ENCODE measurements around the gene SEPTIN12.

SEPTIN12 gene

DNA sequence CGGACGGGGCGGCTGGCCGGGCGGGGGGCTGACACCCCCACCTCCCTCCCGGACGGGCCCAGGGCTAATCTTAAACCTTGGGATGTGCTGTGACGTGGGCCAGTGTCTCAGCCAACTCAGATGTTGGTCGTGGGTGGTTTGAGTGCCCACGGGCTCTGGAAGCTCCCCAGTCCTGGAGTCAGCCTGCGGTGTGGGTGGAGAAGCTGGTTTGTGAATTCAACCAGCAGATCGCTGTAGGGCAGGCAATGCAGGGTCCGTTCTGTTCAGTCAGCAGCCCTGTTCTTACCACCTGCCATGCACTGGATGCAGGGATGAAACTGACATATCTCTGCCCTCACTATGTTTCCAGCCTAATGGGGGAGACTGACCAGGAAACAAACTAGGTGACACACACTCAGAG, 13.1 kb downstream of the SEPTIN12 start:
- TF ChIP-seq, protein P1, sequence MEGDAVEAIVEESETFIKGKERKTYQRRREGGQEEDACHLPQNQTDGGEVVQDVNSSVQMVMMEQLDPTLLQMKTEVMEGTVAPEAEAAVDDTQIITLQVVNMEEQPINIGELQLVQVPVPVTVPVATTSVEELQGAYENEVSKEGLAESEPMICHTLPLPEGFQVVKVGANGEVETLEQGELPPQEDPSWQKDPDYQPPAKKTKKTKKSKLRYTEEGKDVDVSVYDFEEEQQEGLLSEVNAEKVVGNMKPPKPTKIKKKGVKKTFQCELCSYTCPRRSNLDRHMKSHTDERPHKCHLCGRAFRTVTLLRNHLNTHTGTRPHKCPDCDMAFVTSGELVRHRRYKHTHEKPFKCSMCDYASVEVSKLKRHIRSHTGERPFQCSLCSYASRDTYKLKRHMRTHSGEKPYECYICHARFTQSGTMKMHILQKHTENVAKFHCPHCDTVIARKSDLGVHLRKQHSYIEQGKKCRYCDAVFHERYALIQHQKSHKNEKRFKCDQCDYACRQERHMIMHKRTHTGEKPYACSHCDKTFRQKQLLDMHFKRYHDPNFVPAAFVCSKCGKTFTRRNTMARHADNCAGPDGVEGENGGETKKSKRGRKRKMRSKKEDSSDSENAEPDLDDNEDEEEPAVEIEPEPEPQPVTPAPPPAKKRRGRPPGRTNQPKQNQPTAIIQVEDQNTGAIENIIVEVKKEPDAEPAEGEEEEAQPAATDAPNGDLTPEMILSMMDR (conservative IDR thresholded peaks at IDR 0.05; ENCODE audit: low read depth, low read length) = no peak
- H3K4me3 ChIP-seq (ENCODE audit: low read depth, low read length) = no peak overlapping the region
- DNase-seq (ENCODE audit: low read depth) = no peak

DNA sequence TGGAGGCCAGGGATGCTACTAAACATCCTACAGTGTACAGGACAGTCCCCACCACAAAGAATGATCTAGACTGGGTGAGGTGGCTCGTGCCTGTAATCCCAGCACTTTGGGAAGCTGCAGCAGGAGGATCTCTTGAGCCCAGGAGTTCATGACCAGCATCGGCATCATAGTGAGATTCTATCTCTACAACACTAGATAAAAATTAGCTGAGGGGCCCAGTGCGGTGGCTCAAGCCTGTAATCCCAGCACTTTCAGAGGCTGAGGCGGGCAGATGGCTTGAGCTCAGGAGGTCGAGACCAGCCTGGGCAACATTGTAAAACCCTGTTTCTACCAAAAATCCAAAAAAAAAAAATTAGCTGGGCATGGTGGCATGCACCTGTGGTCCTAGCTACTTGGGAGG, 15.8 kb downstream of the SEPTIN12 start:
- TF ChIP-seq, protein P1 (conservative IDR thresholded peaks at IDR 0.05; ENCODE audit: low read depth, low read length) = no peak
- no peak for DNase-seq (ENCODE audit: low read depth)
- no peak overlapping the region for H3K4me3 ChIP-seq (ENCODE audit: low read depth, low read length)

DNA sequence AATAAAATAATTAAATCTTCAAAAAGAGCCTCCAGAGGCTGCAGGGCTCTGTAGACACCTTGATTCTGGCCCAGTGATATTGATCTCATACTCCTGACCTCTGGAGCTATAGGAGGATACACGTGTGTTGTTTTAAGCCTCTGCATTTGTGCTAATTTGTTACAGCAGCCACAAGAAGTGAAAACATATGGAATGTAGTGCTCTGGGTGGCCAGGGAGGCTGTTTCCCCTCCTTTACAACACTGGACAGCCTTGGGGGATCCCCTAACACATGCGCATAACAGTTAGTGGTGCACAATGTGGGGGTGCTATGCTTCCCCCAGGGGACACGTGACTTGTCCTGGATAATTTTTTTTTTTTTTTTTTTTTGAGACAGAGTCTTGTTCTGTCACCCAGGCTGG, 16.5 kb downstream of the SEPTIN12 start:
- DNase-seq (ENCODE audit: low read depth) = no peak
- TF ChIP-seq, protein P1 (conservative IDR thresholded peaks at IDR 0.05; ENCODE audit: low read depth, low read length) = no peak
- H3K4me3 ChIP-seq (ENCODE audit: low read depth, low read length) = no peak overlapping the region

DNA sequence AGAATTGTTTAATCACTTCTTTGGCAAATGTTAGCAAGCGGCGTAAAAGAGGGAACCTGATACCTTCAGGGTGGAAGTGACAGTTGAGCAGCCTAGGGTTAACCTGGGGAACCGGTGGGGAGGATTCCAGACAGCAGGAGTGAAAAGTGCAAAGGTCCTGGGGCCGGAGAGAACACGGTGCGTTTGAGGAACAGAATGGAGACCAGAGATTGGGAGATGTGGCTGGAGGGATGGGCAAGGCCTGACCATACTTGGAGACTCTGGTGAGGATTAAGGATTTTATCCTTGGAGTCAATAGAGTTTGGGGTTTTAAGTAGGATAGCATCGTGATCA, 18.9 kb downstream of the SEPTIN12 start:
- TF ChIP-seq, protein P1 (conservative IDR thresholded peaks at IDR 0.05; ENCODE audit: low read depth, low read length) = no peak
- no peak overlapping the region for H3K4me3 ChIP-seq (ENCODE audit: low read depth, low read length)
- DNase-seq (ENCODE audit: low read depth) = no peak

DNA sequence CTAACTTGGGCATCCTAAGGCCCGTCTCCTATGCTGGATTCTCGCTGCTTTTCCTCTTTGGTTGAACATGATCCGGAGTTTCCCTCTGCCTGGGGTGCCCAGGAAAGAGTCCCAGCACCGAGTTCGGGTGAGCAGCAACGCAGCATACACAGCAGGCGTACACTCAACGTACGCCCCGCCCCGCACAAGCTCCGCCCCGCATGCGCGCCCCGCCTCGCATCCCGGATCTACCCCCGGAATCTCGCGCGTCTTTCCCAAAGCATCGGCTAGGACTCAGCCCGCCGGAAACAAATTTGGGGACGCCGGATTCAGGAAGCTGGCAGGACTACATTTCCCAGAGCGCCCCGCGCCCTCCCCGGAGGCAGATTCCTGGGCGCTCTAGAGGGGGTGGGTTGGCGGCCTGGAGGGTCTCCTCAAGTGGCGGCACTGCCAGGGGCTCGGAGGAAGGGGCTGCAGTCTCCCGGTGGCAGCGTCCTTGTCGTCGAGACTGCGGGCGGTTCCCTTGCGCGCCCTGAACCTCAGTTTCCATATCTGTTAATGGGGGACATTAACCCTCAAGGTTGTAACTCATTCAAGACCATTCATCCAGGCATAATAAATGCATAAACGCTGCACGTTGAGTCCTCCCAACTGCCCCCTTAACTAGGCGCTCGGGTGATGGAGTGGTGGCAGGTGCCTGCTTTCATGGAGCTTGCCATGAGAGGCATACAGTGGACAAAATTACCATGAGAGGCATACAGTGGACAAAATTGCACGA, 19.4 kb downstream of the SEPTIN12 start:
- peak overlapping the region; percentile 67 for H3K4me3 ChIP-seq (ENCODE audit: low read depth, low read length)
- DNase-seq (ENCODE audit: low read depth) = peak; percentile 97
- TF ChIP-seq, protein P1 (conservative IDR thresholded peaks at IDR 0.05; ENCODE audit: low read depth, low read length) = no peak

DNA sequence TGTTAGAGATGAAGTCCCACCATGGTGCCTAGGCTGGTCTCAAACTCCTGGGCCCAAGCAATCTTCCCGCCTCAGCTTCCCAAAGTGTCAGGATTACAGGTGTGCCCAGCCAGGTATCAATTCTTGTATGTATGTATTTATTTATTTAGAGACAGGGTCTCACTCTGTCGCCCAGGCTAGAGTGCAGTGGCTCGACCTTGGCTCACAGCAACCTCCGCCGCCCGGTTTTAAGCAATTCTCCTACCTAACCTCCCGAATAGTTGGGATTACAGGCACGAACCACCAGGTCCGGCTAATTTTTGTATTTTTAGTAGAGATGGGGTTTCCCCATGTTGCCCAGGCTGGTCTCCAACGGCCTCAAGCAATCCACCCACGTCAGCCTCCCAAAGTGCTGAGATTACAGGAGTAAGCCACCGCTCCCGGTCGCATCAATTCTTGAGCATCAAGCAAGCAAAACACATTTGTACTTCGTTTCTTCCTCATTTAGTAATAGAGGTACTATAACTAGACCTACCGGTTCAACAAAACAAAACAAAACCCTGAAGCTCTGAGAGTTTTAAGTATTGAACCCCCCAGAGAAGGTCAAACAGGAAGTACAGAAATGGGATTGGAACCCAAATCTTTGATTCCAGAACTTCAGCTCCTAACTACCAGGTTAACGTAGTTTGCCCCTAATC, 20.1 kb downstream of the SEPTIN12 start:
- peak; percentile 57 for DNase-seq (ENCODE audit: low read depth)
- TF ChIP-seq, protein P1 (conservative IDR thresholded peaks at IDR 0.05; ENCODE audit: low read depth, low read length) = no peak
- H3K4me3 ChIP-seq (ENCODE audit: low read depth, low read length) = peak overlapping the region; percentile 67

Measured in choroid plexus epithelial cell (primary cell).